ENCODE data around the gene S100A14.

Gene S100A14

GRCh38 chr1:153616917-153617311 lies 789 bp upstream of the S100A14 start:
- H3K4me3 ChIP-seq: no peak overlapping the region
- no peak for TF ChIP-seq CTCF (IDR thresholded peaks at IDR 0.05)
- no peak for DNase-seq (ENCODE audit: low spot score)
- H3K27ac ChIP-seq: peak overlapping the region in 1 of 2 donors; percentile 67

DNA sequence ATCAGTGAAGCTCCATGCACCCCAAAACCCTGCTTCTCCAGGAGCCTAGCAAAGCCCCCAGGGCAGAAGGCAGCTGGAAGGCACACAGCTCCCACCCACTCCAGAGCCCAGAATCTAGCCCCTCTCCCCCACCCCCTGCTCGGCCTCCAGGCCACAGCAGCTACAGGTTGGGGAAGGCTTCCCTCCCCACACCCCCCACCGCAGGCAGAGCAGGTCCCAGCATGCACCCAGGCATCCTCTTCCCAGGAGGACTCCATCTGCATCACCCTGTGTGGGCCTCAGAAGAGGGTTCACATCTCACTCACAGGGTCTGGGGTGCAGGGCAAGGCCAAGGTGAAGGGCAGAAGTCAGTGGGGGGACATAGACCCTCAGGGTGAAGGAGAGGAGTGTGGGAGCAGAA lies 719 bp downstream of the S100A14 start:
- DNase-seq (ENCODE audit: low spot score): no peak
- H3K27ac ChIP-seq: no peak overlapping the region
- no peak for TF ChIP-seq CTCF (IDR thresholded peaks at IDR 0.05)
- no peak overlapping the region for H3K4me3 ChIP-seq

- Histone ChIP-seq H3K27ac (peak overlapping the region in 1 of 2 donors; percentile 44), H3K4me3 (no peak overlapping the region)
- TF ChIP-seq CTCF (IDR thresholded peaks at IDR 0.05): no peak
- DNase-seq (ENCODE audit: low spot score): no peak
These were observed 1.2 kb downstream of the S100A14 start for GRCh38 chr1:153614906-153615305.

DNA sequence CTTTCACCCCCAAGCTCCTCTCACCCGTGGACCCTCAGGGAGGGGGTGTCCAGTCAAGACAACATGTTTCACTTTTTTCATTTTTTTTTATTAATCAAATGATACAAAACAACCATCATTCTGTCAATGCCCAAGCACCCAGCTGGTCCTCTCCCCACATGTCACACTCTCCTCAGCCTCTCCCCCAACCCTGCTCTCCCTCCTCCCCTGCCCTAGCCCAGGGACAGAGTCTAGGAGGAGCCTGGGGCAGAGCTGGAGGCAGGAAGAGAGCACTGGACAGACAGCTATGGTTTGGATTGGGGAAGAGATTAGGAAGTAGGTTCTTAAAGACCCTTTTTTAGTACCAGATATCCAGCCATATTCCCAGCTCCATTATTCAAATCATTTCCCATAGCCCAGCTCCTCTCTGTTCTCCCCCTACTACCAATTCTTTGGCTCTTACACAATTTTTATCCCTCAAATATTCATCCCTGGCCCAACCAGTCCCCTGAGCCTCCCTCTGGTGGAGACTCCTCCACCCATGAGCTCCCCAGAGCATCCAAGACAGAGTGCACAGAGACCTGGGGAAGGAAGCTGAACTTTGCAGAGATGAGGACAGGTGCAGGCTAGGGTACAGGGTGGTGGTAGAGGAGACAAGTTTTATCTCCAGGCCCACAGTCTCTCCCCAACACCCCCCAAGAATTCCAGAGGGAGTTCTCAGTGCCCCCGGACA lies 1.8 kb downstream of the S100A14 start:
- Histone ChIP-seq H3K4me3 (no peak overlapping the region), H3K27ac (peak overlapping the region in 1 of 2 donors; percentile 97)
- no peak for TF ChIP-seq CTCF (IDR thresholded peaks at IDR 0.05)
- no peak for DNase-seq (ENCODE audit: low spot score)

GRCh38 chr1:153613406-153613805 lies 2.7 kb downstream of the S100A14 start:
- no peak for DNase-seq (ENCODE audit: low spot score)
- peak overlapping the region; percentile 94 to 97 for H3K27ac ChIP-seq
- peak overlapping the region; percentile 86 for H3K4me3 ChIP-seq
- TF ChIP-seq CTCF (IDR thresholded peaks at IDR 0.05): no peak

- H3K27ac ChIP-seq: peak within 1 kb of the TSS; percentile 94 to 97
- H3K4me3 ChIP-seq: peak within 1 kb of the TSS; percentile 86
- no peak for TF ChIP-seq CTCF (IDR thresholded peaks at IDR 0.05)
- DNase-seq (ENCODE audit: low spot score): peak; percentile 93
These were observed 3.3 kb downstream of the S100A14 start, which contains the start of gene S100A16 for GRCh38 chr1:153612755-153613331. TSS of gene S100A16 (minus strand) at chr1:153613137. CDS start at chr1:153608151, 4,986 bp downstream.

All from coronary artery (tissue), 2 donors.